C4-2B (cell line): ENCODE measurements around the gene BCHE.

ENCODE experiments used
- CTCF ChIP-seq: fragments of 450-650 bp; conservative IDR thresholded peaks from 2 replicates; pipeline ENCODE4 v1.5.1; 2017; ENCODE audit warnings: mild to moderate bottlenecking
- ZFX ChIP-seq: fragments of 450-650 bp; IDR thresholded peaks from 2 replicates; pipeline ENCODE4 v1.6.1; 2017

GRCh38 chr3:165852191-165852590, 15.0 kb upstream of the BCHE start:
- TF ChIP-seq CTCF (no peak), ZFX (no peak)
